Uterus (tissue), 2 donors: ENCODE data around the gene SHC2.
"Not testable (repeated sequence)": the region's sequence is repeated elsewhere in the genome, so short reads cannot be mapped to it uniquely, and the experiment has no call there.

Source experiments
- POLR2A ChIP-seq, 2 donors: fragments of 450-650 bp; IDR thresholded peaks; one replicate each; pipeline ENCODE4 v1.6.1; 2016; ENCODE audit warnings: antibody characterized with exemption in 2 of 2, mild to moderate bottlenecking in 1 of 2, moderate library complexity in 1 of 2
- TF ChIP-seq, protein P1 (sequence below), 4 experiments: fragments of 200-600 bp in 2 of 4; fragments of 450-650 bp in 2 of 4; sonication (generic) in 2 of 4; IDR thresholded peaks; one replicate each; pipeline ENCODE4 v1.5.1; 2016 to 2019; ENCODE audit warnings: antibody characterized with exemption in 4 of 4, mild to moderate bottlenecking in 2 of 4, moderate library complexity in 1 of 4

DNA sequence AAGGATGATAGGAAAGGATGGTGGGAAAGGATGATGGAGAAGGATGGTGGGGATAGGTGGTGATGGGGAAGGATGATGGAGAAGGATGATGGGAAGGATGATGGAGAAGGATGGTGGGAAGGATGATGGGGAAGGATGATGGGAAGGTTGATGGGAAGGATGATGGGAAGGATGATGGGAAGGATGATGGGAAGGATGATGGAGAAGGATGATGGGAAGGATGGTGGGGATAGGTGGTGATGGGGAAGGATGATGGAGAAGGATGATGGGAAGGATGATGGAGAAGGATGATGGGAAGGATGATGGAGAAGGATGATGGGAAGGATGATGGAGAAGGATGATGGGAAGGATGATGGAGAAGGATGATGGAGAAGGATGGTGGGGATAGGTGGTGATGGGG is 67.3 kb downstream of the SHC2 start:
- TF ChIP-seq, protein P1, sequence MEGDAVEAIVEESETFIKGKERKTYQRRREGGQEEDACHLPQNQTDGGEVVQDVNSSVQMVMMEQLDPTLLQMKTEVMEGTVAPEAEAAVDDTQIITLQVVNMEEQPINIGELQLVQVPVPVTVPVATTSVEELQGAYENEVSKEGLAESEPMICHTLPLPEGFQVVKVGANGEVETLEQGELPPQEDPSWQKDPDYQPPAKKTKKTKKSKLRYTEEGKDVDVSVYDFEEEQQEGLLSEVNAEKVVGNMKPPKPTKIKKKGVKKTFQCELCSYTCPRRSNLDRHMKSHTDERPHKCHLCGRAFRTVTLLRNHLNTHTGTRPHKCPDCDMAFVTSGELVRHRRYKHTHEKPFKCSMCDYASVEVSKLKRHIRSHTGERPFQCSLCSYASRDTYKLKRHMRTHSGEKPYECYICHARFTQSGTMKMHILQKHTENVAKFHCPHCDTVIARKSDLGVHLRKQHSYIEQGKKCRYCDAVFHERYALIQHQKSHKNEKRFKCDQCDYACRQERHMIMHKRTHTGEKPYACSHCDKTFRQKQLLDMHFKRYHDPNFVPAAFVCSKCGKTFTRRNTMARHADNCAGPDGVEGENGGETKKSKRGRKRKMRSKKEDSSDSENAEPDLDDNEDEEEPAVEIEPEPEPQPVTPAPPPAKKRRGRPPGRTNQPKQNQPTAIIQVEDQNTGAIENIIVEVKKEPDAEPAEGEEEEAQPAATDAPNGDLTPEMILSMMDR (IDR thresholded peaks at IDR 0.05) = not testable (repeated sequence)
- not testable (repeated sequence) for TF ChIP-seq POLR2A (IDR thresholded peaks at IDR 0.05)
